ENCODE results near the gene PDE1C.
"Not testable (repeated sequence)": the region's sequence is repeated elsewhere in the genome, so short reads cannot be mapped to it uniquely, and the experiment has no call there.

PDE1C gene

DNA sequence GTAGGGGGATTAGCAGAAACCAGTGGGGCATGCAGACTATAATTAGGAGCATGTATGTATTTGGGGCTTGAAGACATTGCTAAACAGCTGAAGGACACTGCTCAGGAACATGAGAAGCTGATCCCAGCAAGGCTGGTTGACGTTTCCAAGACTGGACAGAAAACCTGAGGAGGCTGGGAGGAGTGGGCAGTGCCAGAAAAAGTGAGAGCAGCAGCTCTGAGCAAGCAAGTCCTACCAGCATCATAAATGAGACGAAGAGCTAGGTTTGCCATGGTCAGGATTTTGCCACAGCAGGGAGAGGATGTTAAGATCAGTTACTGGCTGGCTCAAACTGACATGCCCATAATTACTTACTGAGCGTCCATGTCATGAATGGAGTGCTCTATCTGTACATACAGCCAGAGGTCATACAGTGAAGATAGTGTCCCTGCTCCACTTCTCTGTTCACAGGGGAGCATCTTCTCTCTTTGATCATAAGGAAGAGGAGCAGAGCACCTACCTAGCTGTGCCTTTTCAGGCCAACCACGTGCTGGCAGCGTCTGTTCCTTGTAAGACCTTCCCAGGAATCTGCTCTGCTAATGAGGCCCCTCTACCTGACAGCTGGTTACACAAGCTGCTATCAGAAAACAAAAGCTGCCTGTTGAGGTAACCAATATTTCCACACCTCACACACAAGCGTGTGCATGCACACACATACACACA lies 44.7 kb downstream of the PDE1C start:
- Histone ChIP-seq H3K27ac (no peak overlapping the region), H3K4me3 (no peak overlapping the region)
- no peak for TF ChIP-seq CTCF (IDR thresholded peaks at IDR 0.05)
- DNase-seq (ENCODE audit: low spot score) = no peak

DNA sequence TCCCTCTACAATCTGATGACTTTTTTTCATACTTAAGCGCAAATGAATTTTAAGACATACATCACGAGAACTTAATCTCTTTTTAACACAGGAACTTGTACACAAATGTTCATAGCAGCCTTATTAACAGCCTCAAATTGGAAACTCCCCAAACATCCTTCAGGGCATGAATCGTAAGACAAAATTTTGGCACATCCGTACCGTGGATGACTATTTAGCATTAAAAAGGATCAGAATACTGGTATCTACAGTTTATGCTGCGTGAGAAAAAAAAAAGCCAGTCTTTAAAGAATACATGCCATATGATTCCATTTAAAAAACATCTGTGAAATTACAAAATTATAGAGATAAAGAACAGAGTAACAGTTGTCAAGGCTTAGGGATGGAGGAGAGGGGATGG lies 46.8 kb downstream of the PDE1C start:
- Histone ChIP-seq H3K4me3 (no peak overlapping the region), H3K27ac (no peak overlapping the region)
- TF ChIP-seq CTCF (IDR thresholded peaks at IDR 0.05) = no peak
- DNase-seq (ENCODE audit: low spot score) = no peak

- no peak for DNase-seq (ENCODE audit: low spot score)
- no peak for TF ChIP-seq CTCF (IDR thresholded peaks at IDR 0.05)
- no peak overlapping the region for H3K27ac ChIP-seq
- no peak overlapping the region for H3K4me3 ChIP-seq
Measured at GRCh38 chr7:32022966-32023365, 47.2 kb downstream of the PDE1C start.

GRCh38 chr7:32020551-32021159 lies 49.6 kb downstream of the PDE1C start:
- H3K27ac ChIP-seq = peak overlapping the region in 1 of 2 donors; percentile 31
- DNase-seq (ENCODE audit: low spot score) = no peak
- no peak overlapping the region for H3K4me3 ChIP-seq
- TF ChIP-seq CTCF (IDR thresholded peaks at IDR 0.05) = no peak

- no peak for TF ChIP-seq CTCF (IDR thresholded peaks at IDR 0.05)
- Histone ChIP-seq H3K4me3 (no peak overlapping the region), H3K27ac (no peak overlapping the region)
- no peak for DNase-seq (ENCODE audit: low spot score)
Measured at GRCh38 chr7:32018845-32019578, 51.2 kb downstream of the PDE1C start.

GRCh38 chr7:32015133-32015532 lies 55.1 kb downstream of the PDE1C start:
- DNase-seq (ENCODE audit: low spot score) = no peak
- Histone ChIP-seq H3K27ac (no peak overlapping the region), H3K4me3 (no peak overlapping the region)
- no peak for TF ChIP-seq CTCF (IDR thresholded peaks at IDR 0.05)

DNA sequence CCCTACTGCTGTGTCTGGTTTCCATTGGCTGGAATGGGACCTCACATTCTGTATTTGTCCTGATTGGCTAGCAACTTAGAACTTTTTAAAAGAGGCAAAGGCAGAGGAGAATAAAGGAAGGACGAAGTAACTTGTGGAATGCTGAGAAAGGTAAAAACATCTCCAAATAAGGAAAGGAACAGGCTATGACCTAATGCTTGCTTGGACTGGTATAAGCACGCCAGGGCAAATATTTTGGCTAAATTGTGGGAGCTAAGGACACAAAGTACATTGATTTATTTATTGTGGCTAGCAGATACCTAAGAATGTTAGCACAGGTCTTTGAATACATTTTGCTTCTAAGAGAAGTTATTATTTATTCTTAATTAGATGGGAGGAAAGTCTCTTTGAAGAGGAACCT lies 56.7 kb downstream of the PDE1C start:
- H3K27ac ChIP-seq; H3K4me3 ChIP-seq; DNase-seq (ENCODE audit: low spot score): not testable (repeated sequence)
